Measurements from ENCODE around the gene ELN. TPM values are rescaled to one million over a fixed set of nuclear protein-coding genes. Genes with fewer than 3 reads are reported as not detected.

The ELN gene
- polyA plus RNA-seq, 1 experiment: 2.1 TPM

- no peak for DNase-seq (ENCODE audit: low read depth, low spot score)
- H3K4me3 ChIP-seq (ENCODE audit: low read depth, low read length): no peak overlapping the region
- no peaks in the 10 kb centered on the region for H3K9me3 ChIP-seq (ENCODE audit: control insufficient read depth, insufficient read depth, low read length)
- no peaks in the 10 kb centered on the region for H3K27me3 ChIP-seq (ENCODE audit: control insufficient read depth, insufficient read depth, low read length)
- TF ChIP-seq CTCF (IDR thresholded peaks at IDR 0.05; ENCODE audit: low read depth, low read length): no peak
- ChIA-PET POLR2A (no interaction called here), CTCF (interaction anchor here (0.6 to 1.0 kb wide), 2 partner anchors 49 to 216 kb away, joined by 3 to 5 read pairs; no protein-coding TSS in a partner anchor)
- no peak overlapping the region for H3K27ac ChIP-seq (ENCODE audit: low read depth, low read length)
These were observed 7.6 kb upstream of the ELN start for GRCh38 chr7:74020390-74020789.

- ChIA-PET POLR2A (no interaction called here), CTCF (interaction anchor here (0.5 to 1.5 kb wide), 2 partner anchors 9 to 25 kb away, joined by 4 to 8 read pairs; no protein-coding TSS in a partner anchor)
- DNase-seq (ENCODE audit: low read depth, low spot score): no peak
- H3K27me3 ChIP-seq (ENCODE audit: control insufficient read depth, insufficient read depth, low read length): no peaks in the 10 kb centered on the region
- no peaks in the 10 kb centered on the region for H3K9me3 ChIP-seq (ENCODE audit: control insufficient read depth, insufficient read depth, low read length)
- TF ChIP-seq CTCF (IDR thresholded peaks at IDR 0.05; ENCODE audit: low read depth, low read length): no peak
- no peak overlapping the region for H3K27ac ChIP-seq (ENCODE audit: low read depth, low read length)
- no peak overlapping the region for H3K4me3 ChIP-seq (ENCODE audit: low read depth, low read length)
These were observed 6.2 kb upstream of the ELN start for GRCh38 chr7:74021546-74022320.

GRCh38 chr7:74022507-74022906 is 5.5 kb upstream of the ELN start:
- H3K4me3 ChIP-seq (ENCODE audit: low read depth, low read length): no peak overlapping the region
- no peaks in the 10 kb centered on the region for H3K27me3 ChIP-seq (ENCODE audit: control insufficient read depth, insufficient read depth, low read length)
- no peaks in the 10 kb centered on the region for H3K9me3 ChIP-seq (ENCODE audit: control insufficient read depth, insufficient read depth, low read length)
- ChIA-PET CTCF (interaction anchor here (1.5 kb wide), 1 partner anchor 8 kb away, joined by 4 read pairs; no protein-coding TSS in a partner anchor), POLR2A (no interaction called here)
- no peak for DNase-seq (ENCODE audit: low read depth, low spot score)
- H3K27ac ChIP-seq (ENCODE audit: low read depth, low read length): no peak overlapping the region
- TF ChIP-seq CTCF (IDR thresholded peaks at IDR 0.05; ENCODE audit: low read depth, low read length): no peak

GRCh38 chr7:74023092-74023536 is 4.9 kb upstream of the ELN start:
- Histone ChIP-seq H3K27ac (ENCODE audit: low read depth, low read length) (no peak overlapping the region), H3K4me3 (ENCODE audit: low read depth, low read length) (no peak overlapping the region), H3K9me3 (ENCODE audit: control insufficient read depth, insufficient read depth, low read length) (no peaks in the 10 kb centered on the region), H3K27me3 (ENCODE audit: control insufficient read depth, insufficient read depth, low read length) (no peaks in the 10 kb centered on the region)
- peak; percentile 11; the same call in 1 of the 2 replicates for TF ChIP-seq CTCF (IDR thresholded peaks at IDR 0.05; ENCODE audit: low read depth, low read length)
- CTCF ChIA-PET: no interaction called here
- POLR2A ChIA-PET: no interaction called here
- DNase-seq (ENCODE audit: low read depth, low spot score): no peak

- POLR2A ChIA-PET: no interaction called here
- Histone ChIP-seq H3K4me3 (ENCODE audit: low read depth, low read length) (no peak overlapping the region), H3K9me3 (ENCODE audit: control insufficient read depth, insufficient read depth, low read length) (no peaks in the 10 kb centered on the region), H3K27me3 (ENCODE audit: control insufficient read depth, insufficient read depth, low read length) (peaks cover 4% of the 10 kb centered on the region), H3K27ac (ENCODE audit: low read depth, low read length) (no peak overlapping the region)
- no peak for TF ChIP-seq CTCF (IDR thresholded peaks at IDR 0.05; ENCODE audit: low read depth, low read length)
- no peak for DNase-seq (ENCODE audit: low read depth, low spot score)
- CTCF ChIA-PET: interaction anchor here (0.6 kb wide), 1 partner anchor 18 kb away, joined by 3 read pairs; no protein-coding TSS in a partner anchor
These were observed 4.2 kb upstream of the ELN start for GRCh38 chr7:74023786-74024185.
